ENCODE results near the gene DMRTA2.
"Not testable (repeated sequence)": the region's sequence is repeated elsewhere in the genome, so short reads cannot be mapped to it uniquely, and the experiment has no call there.

Gene DMRTA2

GRCh38 chr1:50405814-50406213 lies 17.4 kb downstream of the DMRTA2 start:
- Histone ChIP-seq H3K36me3 (ENCODE audit: control insufficient read depth, insufficient read depth, low read length) (no peaks in the 10 kb centered on the region), H3K4me3 (replicated peaks; ENCODE audit: low read depth, low read length) (no peak overlapping the region), H3K27me3 (replicated peaks; ENCODE audit: control insufficient read depth, insufficient read depth, low read length) (no peaks in the 10 kb centered on the region)
- no peak for TF ChIP-seq CTCF (IDR thresholded peaks at IDR 0.05; ENCODE audit: insufficient read depth, low read length, poor library complexity, severe bottlenecking)
- no peak for DNase-seq (ENCODE audit: extremely low read depth, insufficient read length)

DNA sequence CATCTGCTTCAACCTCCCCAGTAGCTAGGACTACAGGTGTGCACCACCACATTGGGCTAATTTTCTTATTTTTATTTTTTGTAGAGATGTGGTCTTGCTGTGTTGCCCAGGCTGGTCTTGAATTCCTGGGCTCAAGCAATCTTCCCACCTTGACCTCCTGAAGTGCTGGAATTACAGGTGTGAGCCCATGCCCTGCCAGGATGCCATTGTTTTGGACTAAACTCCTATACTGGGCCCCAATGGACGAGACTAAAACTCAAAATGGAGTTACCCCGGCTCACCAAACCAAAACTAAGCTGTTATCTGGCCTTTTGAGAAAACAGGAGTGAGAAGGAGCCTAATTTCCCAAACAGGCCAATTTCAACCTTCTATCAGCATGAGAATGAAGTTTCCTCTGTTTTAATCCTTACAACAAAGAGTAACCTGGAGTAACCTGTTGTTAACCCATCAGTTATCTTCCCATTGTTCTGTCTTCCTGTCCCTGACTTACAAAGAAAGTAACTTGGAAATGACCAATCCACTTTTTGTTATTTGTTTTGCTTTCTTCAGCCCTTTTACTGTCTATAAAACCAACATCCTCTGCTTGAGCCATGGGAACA lies 29.6 kb downstream of the DMRTA2 start:
- no peaks in the 10 kb centered on the region for H3K27me3 ChIP-seq (replicated peaks; ENCODE audit: control insufficient read depth, insufficient read depth, low read length)
- no peaks in the 10 kb centered on the region for H3K36me3 ChIP-seq (ENCODE audit: control insufficient read depth, insufficient read depth, low read length)
- DNase-seq (ENCODE audit: extremely low read depth, insufficient read length) = no peak
- no peak overlapping the region for H3K4me3 ChIP-seq (replicated peaks; ENCODE audit: low read depth, low read length)
- no peak for TF ChIP-seq CTCF (IDR thresholded peaks at IDR 0.05; ENCODE audit: insufficient read depth, low read length, poor library complexity, severe bottlenecking)

DNA sequence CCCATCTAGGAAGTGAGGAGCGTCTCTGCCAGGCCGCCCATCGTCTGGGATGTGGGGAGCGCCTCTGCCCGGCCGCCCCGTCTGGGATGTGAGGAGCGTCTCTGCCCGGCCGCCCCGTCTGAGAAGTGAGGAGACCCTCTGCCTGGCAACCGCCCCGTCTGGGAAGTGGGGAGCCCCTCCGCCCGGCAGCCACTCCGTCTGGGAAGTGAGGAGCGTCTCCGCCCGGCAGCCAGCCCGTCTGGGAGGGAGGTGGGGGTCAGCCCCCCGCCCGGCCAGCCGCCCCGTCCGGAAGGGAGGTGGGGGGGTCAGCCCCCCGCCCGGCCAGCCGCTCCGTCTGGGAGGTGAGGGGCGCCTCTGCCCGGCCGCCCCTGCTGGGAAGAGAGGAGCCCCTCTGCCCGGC lies 41.7 kb downstream of the DMRTA2 start:
- H3K27me3 ChIP-seq (replicated peaks; ENCODE audit: control insufficient read depth, insufficient read depth, low read length); H3K4me3 ChIP-seq (replicated peaks; ENCODE audit: low read depth, low read length); DNase-seq (ENCODE audit: extremely low read depth, insufficient read length); H3K36me3 ChIP-seq (ENCODE audit: control insufficient read depth, insufficient read depth, low read length): not testable (repeated sequence)

DNA sequence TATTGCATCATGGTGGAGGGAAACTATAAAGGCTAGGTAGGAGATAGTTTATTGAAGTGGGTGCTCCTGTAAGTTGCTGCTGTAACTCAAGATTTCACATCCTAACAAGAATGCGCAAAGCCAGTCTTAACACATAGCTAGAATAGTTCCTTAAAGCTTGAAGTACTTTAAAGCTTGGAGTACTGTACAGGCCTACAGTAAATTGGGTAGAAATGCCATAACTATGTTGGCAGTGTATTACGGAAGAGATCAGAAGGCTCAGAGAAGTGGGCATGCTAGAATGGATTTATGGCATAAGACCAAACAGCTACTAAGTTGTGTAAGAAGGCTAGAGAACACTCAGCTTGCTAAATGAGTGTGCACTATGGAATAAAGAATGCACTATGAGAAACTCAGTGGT lies 44.5 kb downstream of the DMRTA2 start:
- Histone ChIP-seq H3K4me3 (replicated peaks; ENCODE audit: low read depth, low read length) (no peak overlapping the region), H3K27me3 (replicated peaks; ENCODE audit: control insufficient read depth, insufficient read depth, low read length) (no peaks in the 10 kb centered on the region), H3K36me3 (ENCODE audit: control insufficient read depth, insufficient read depth, low read length) (no peaks in the 10 kb centered on the region)
- TF ChIP-seq CTCF (IDR thresholded peaks at IDR 0.05; ENCODE audit: insufficient read depth, low read length, poor library complexity, severe bottlenecking) = no peak
- no peak for DNase-seq (ENCODE audit: extremely low read depth, insufficient read length)

GRCh38 chr1:50373532-50373931 lies 49.7 kb downstream of the DMRTA2 start:
- Histone ChIP-seq H3K36me3 (ENCODE audit: control insufficient read depth, insufficient read depth, low read length) (no peaks in the 10 kb centered on the region), H3K27me3 (replicated peaks; ENCODE audit: control insufficient read depth, insufficient read depth, low read length) (no peaks in the 10 kb centered on the region), H3K4me3 (replicated peaks; ENCODE audit: low read depth, low read length) (no peak overlapping the region)
- TF ChIP-seq CTCF (IDR thresholded peaks at IDR 0.05; ENCODE audit: insufficient read depth, low read length, poor library complexity, severe bottlenecking) = no peak
- DNase-seq (ENCODE audit: extremely low read depth, insufficient read length) = no peak

DNA sequence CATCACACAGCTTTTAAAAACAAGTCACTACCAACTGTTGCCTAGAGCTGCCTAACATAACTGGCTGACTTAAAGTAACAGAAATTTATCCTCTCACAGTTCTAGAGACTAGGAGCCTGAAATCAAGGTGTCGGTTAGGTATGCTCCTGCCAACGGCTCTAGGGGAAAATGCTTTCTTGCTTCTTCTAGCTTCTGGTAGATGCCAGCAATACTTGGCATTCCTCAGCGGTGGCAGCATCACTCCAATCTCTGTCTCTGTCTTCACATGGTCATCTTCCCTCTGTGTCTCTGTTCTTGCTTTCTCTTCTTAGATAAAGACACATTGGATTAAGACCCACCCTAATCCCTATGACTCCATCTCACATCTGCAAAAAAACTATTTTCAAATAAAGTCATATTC lies 51.5 kb downstream of the DMRTA2 start:
- no peak for TF ChIP-seq CTCF (IDR thresholded peaks at IDR 0.05; ENCODE audit: insufficient read depth, low read length, poor library complexity, severe bottlenecking)
- Histone ChIP-seq H3K36me3 (ENCODE audit: control insufficient read depth, insufficient read depth, low read length) (no peaks in the 10 kb centered on the region), H3K27me3 (replicated peaks; ENCODE audit: control insufficient read depth, insufficient read depth, low read length) (no peaks in the 10 kb centered on the region), H3K4me3 (replicated peaks; ENCODE audit: low read depth, low read length) (no peak overlapping the region)
- DNase-seq (ENCODE audit: extremely low read depth, insufficient read length) = no peak

All from GM06990 (cell line).